ENCODE results near the gene HOXA5.

GRCh38 chr7:27091105-27091504, 52.4 kb downstream of the HOXA5 start:
- TF ChIP-seq GATA2 (IDR thresholded peaks at IDR 0.05; ENCODE audit: low read depth, low read length) = no peak
- TF ChIP-seq GATA3 (IDR thresholded peaks at IDR 0.05; ENCODE audit: low read depth, low read length) = no peak

Measured in SH-SY5Y (cell line).